K562 (cell line): ENCODE measurements around the gene MYRIP. TPM values are rescaled to one million over a fixed set of nuclear protein-coding genes. Genes with fewer than 3 reads are reported as not detected.
A peak's percentile ranks its signal among the peaks of the same experiment; 100 is the strongest.

ENCODE experiments used
- ATAC-seq: fragments of 200-7000 bp; cut with Tn5 transposase; 3 replicates; pipeline ENCODE4 v1.9.1; 2020; ENCODE audit warnings: moderate library complexity
- BruUV-seq: library from RNA; stranded (reverse); fragments of 400-500 nt; replicated peaks from 2 replicates; lab custom pipeline; 2021; lab: Mats Ljungman, UMichigan
- CTCF ChIA-PET: fragments of 300-600 bp; formaldehyde crosslinking; extraction: SDS; loops from one replicate; lab custom pipeline; 2021; ENCODE audit warnings: low intra/inter-chr PET ratio; lab: Yijun Ruan, JAX
- POLR2A ChIA-PET: fragments of 300-600, 350-650 bp; sonication (Branson Sonifier 250); formaldehyde crosslinking; extraction: SDS; loops from one replicate; lab custom pipeline; 2021; ENCODE audit warnings: antibody characterized with exemption, inconsistent platforms; lab: Yijun Ruan, JAX
- DNase-seq, 4 experiments: peaks; one replicate each; pipeline versions ENCODE4 v3.0.0 to v3.0.0-alpha.2; 2011 to 2018; ENCODE audit warnings: low spot score in 3 of 4, mixed read lengths in 3 of 4; ENCODE audit errors: extremely low read depth in 1 of 4
- FAIRE-seq: peaks from 2 replicates; lab custom pipeline; 2011; peaks lifted over from hg19 to GRCh38; lab: Jason Lieb, UNC
- H2AFZ ChIP-seq: 2 replicates; pipeline ENCODE4 v1.6.0; 2011; ENCODE audit warnings: low read depth, low read length, control low read depth, inconsistent platforms
- H3K27ac ChIP-seq: fragments of 200-600 bp; 3 replicates; pipeline ENCODE4 v1.8.0; 2011; ENCODE audit warnings: low read depth, mild to moderate bottlenecking, control low read depth, inconsistent platforms, low read length, moderate library complexity, mixed read lengths; ENCODE audit errors: extremely low read depth
- H3K27me3 ChIP-seq, 2 experiments: fragments of 300-600 bp in 1 of 2; 2 replicates in 1 of 2; 3 replicates in 1 of 2; pipeline versions ENCODE4 v1.6.0 to v1.8.0; 2011; ENCODE audit warnings: inconsistent platforms in 2 of 2, low read length in 2 of 2, mild to moderate bottlenecking in 1 of 2, mixed read lengths in 1 of 2, moderate library complexity in 1 of 2; ENCODE audit not compliant: control insufficient read depth in 2 of 2, insufficient read depth in 2 of 2
- H3K36me3 ChIP-seq: fragments of 300-600 bp; 3 replicates; pipeline ENCODE4 v1.8.0; 2011; ENCODE audit warnings: mild to moderate bottlenecking, low read length, inconsistent platforms; ENCODE audit not compliant: control insufficient read depth, insufficient read depth
- H3K4me1 ChIP-seq, 2 experiments: fragments of 200-600 bp in 1 of 2; replicated peaks in 1 of 2; 2 replicates in 1 of 2; 3 replicates in 1 of 2; pipeline versions ENCODE4 v1.5.1 to v1.8.0; 2011; ENCODE audit warnings: inconsistent platforms in 2 of 2, low read length in 2 of 2, mild to moderate bottlenecking in 1 of 2, mixed read lengths in 1 of 2, moderate library complexity in 1 of 2; ENCODE audit not compliant: control insufficient read depth in 2 of 2, insufficient read depth in 2 of 2
- H3K4me2 ChIP-seq: 2 replicates; pipeline ENCODE4 v1.6.1; 2011; ENCODE audit warnings: low read length, control low read depth, inconsistent platforms, mixed read lengths; ENCODE audit not compliant: insufficient read depth
- H3K4me3 ChIP-seq: fragments of 200-600 bp; sonication (generic), shearing (Covaris generic); 2 replicates; pipeline ENCODE4 v1.5.1; 2016; ENCODE audit warnings: control low read depth, inconsistent platforms
- H3K79me2 ChIP-seq: fragments of 200-600 bp; 3 replicates; pipeline ENCODE4 v1.8.0; 2011; ENCODE audit warnings: low read length, inconsistent platforms; ENCODE audit not compliant: control insufficient read depth, insufficient read depth
- H3K9ac ChIP-seq, 2 experiments: 2 replicates each; pipeline versions ENCODE4 v1.6.0 to v1.6.1; 2011; ENCODE audit warnings: low read depth in 2 of 2, low read length in 2 of 2, control low read depth in 1 of 2, inconsistent platforms in 1 of 2, mild to moderate bottlenecking in 1 of 2, mixed read lengths in 1 of 2; ENCODE audit not compliant: insufficient read depth in 1 of 2
- H3K9me1 ChIP-seq: one replicate; pipeline ENCODE4 v1.6.0; 2011; ENCODE audit warnings: inconsistent platforms, mild to moderate bottlenecking, low read length, moderate library complexity; ENCODE audit not compliant: control insufficient read depth, insufficient read depth
- H3K9me3 ChIP-seq: replicated peaks from 2 replicates; pipeline ENCODE4 v1.5.1; 2011; ENCODE audit warnings: low read depth, low read length, inconsistent platforms; ENCODE audit not compliant: control insufficient read depth, insufficient read depth
- H4K20me1 ChIP-seq: replicated peaks from 2 replicates; pipeline ENCODE4 v1.6.1; 2011; ENCODE audit warnings: low read length, inconsistent platforms, mixed read lengths; ENCODE audit not compliant: control insufficient read depth, insufficient read depth
- ZKSCAN1 ChIP-seq: fragments of 150-350 bp; IDR thresholded peaks from 2 replicates; pipeline ENCODE4 v1.6.1; 2016; ENCODE audit warnings: low read depth, low read length
- ZNF347 ChIP-seq: fragments of 450-650 bp; formaldehyde crosslinking; IDR thresholded peaks from 2 replicates; pipeline ENCODE4 v1.4.0; 2020; ENCODE audit warnings: low read depth, mild to moderate bottlenecking, moderate library complexity
- ZNF431 ChIP-seq: sonication (generic); formaldehyde crosslinking; IDR thresholded peaks from 2 replicates; pipeline ENCODE4 v1.8.0; 2022; ENCODE audit warnings: mild to moderate bottlenecking, missing genetic modification reagents
- WGBS: fragments of 100-300 bp; shearing (Covaris generic); methylation state at CpG from one replicate; pipeline ENCODE4 v1.1.6; 2016; ENCODE audit warnings: low coverage, mixed read lengths; ENCODE audit not compliant: insufficient coverage; ENCODE audit errors: missing lambda C conversion rate; 5-methylcytosine and 5-hydroxymethylcytosine counted together
- in situ Hi-C: fragments of 300-500 bp; cut with MboI; formaldehyde crosslinking; loops from 4 replicates; pipeline ENCODE4 v1.15.0; 2018; ENCODE audit warnings: inconsistent platforms, mixed read lengths
- intact Hi-C: fragments of 100-400 bp; cut with micrococcal nuclease; formaldehyde crosslinking; loops from 2 replicates; pipeline ENCODE4 v1.14.2; 2022
- polyA plus RNA-seq, 8 experiments: library from polyadenylated mRNA; depleted of rRNA in 4 of 8; stranded (reverse) in 5 of 8; unstranded in 3 of 8; fragments of >200 nt; fragmentation: Nextera tagmentation in 2 of 8; fragmentation: Illumina TruSeq in 1 of 8; extraction: Ambion mirVana in 2 of 8; extraction: Trizol in 1 of 8; gene quantifications; 2 replicates each; pipeline versions ENCODE4 v1.2.1 to v1.2.3, GENCODE V29; 2011 to 2014; ENCODE audit warnings: inconsistent platforms in 1 of 8, missing spikeins in 1 of 8
- total RNA-seq, 7 experiments: library from RNA; depleted of rRNA in 6 of 7; stranded (reverse); fragments of >200 nt in 6 of 7; fragmentation: Illumina TruSeq in 2 of 7; extraction: Trizol in 2 of 7; gene quantifications; 2 replicates each; pipeline versions ENCODE4 v1.2.1 to v1.2.3, GENCODE V29; 2011 to 2021; ENCODE audit warnings: low replicate concordance in 1 of 7
- TF ChIP-seq, protein P1 (sequence below), 2 experiments: IDR thresholded peaks in 1 of 2; conservative IDR thresholded peaks in 1 of 2; 2 replicates each; pipeline ENCODE4 v1.6.1; 2016; ENCODE audit warnings: low read depth in 2 of 2, mild to moderate bottlenecking in 1 of 2, missing compliant biosample characterization in 1 of 2, missing genetic modification characterization in 1 of 2, moderate library complexity in 1 of 2

Gene MYRIP
- total and polyA plus RNA-seq, 9 of the 15 experiments (the other 6 are each of a cell fraction or from before 2014, with no cell fraction given) = 0.03 to 0.12 TPM; not detected in 7

DNA sequence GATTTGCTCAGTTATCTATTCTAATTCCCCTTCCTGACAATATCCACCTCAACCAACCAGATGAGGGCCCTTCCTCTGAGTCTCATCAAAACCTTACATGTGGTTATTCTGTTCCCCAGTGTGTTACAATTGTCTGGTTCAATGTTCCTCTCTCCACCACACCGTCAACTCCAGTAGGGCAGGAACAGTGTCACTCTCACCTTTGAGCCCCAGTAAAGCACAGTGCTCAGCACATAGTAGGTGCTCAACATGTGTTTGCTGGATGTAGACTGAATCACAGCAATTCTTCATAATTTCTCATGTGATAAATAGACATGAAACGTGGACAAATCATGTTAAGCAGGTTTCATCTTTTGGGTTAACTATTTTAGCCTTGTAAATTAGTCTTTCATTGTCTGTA lies 397.1 kb downstream of the MYRIP start:
- H3K4me1 ChIP-seq = no peaks in the 10 kb centered on the region
- H3K9me1 ChIP-seq = no peaks in the 10 kb centered on the region
- CTCF ChIA-PET = no interaction called here
- peaks cover 0 to 10% of the 10 kb centered on the region in 2 experiments; a peak in 3 of 5 replicates for H3K27me3 ChIP-seq
- intact Hi-C loops = no loop called here
- no peak for FAIRE-seq
- 0% methylated on average over 2 of the region's 2 CpGs for WGBS
- no peak overlapping the region for H3K4me2 ChIP-seq
- POLR2A ChIA-PET = no interaction called here
- TF ChIP-seq ZNF347 (CRISPR knock-in tag) (no peak), ZKSCAN1 (peak; percentile 78), ZNF431 (CRISPR knock-in tag) (no peak)
- TF ChIP-seq, protein P1, sequence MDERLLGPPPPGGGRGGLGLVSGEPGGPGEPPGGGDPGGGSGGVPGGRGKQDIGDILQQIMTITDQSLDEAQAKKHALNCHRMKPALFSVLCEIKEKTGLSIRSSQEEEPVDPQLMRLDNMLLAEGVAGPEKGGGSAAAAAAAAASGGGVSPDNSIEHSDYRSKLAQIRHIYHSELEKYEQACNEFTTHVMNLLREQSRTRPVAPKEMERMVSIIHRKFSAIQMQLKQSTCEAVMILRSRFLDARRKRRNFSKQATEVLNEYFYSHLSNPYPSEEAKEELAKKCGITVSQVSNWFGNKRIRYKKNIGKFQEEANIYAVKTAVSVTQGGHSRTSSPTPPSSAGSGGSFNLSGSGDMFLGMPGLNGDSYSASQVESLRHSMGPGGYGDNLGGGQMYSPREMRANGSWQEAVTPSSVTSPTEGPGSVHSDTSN (CRISPR knock-in tag; IDR thresholded peaks at IDR 0.05; ENCODE audit: low read depth) = no peak
- TF ChIP-seq, protein P1 (tag; conservative IDR thresholded peaks at IDR 0.05; ENCODE audit: low read depth) = no peak
- TF ChIP-seq, all 486 proteins: peak for 1
- H2AFZ ChIP-seq = no peak overlapping the region
- no peak overlapping the region for H3K4me3 ChIP-seq
- in situ Hi-C loops = no loop called here
- BruUV-seq = no TSS peak
- DNase-seq = no peak
- no peak overlapping the region for H3K9ac ChIP-seq
- no peak overlapping the region for H3K27ac ChIP-seq
- no peaks in the 10 kb centered on the region for H3K9me3 ChIP-seq
- no peaks in the 10 kb centered on the region for H3K36me3 ChIP-seq
- H4K20me1 ChIP-seq = no peaks in the 10 kb centered on the region
- no peak for ATAC-seq
- H3K79me2 ChIP-seq = no peaks in the 10 kb centered on the region
